Right atrium auricular region (tissue), 2 donors: ENCODE measurements around the gene GMEB2. TPM values are rescaled to one million over a fixed set of nuclear protein-coding genes. Genes with fewer than 3 reads are reported as not detected.
"Not testable (repeated sequence)": the region's sequence is repeated elsewhere in the genome, so short reads cannot be mapped to it uniquely, and the experiment has no call there.

Experiments used
- DNase-seq: peaks from one replicate; pipeline ENCODE4 v3.0.0-alpha.2; 2019; ENCODE audit warnings: low spot score
- H3K27ac ChIP-seq, 2 donors: fragments of 200-600 bp; sonication (generic); 1 replicate in 1 of 2; 2 replicates in 1 of 2; pipeline ENCODE4 v1.5.1; 2016 to 2019
- H3K27me3 ChIP-seq, 2 donors: fragments of 200-600 bp; sonication (generic); one replicate each; pipeline versions ENCODE4 v1.5.1 to v1.6.0; 2017 to 2019
- H3K36me3 ChIP-seq: fragments of 200-600 bp; sonication (generic); one replicate; pipeline ENCODE4 v1.5.1; 2016
- H3K4me1 ChIP-seq, 2 donors: fragments of 200-600 bp; sonication (generic); one replicate each; pipeline versions ENCODE4 v1.5.1 to v1.6.0; 2017 to 2019
- H3K4me3 ChIP-seq, 2 donors: fragments of 200-600 bp; sonication (generic); 1 replicate in 1 of 2; 2 replicates in 1 of 2; pipeline ENCODE4 v1.5.1; 2017 to 2019; ENCODE audit warnings: mild to moderate bottlenecking in 1 of 2, moderate library complexity in 1 of 2
- H3K9me3 ChIP-seq, 2 donors: fragments of 200-600 bp; sonication (generic); one replicate each; pipeline ENCODE4 v1.5.1; 2019
- total RNA-seq, 2 donors: library from RNA; depleted of rRNA; stranded (reverse); fragments of >200 nt; gene quantifications; one replicate each; pipeline ENCODE4 v1.1.0, GENCODE V29; 2016
- TF ChIP-seq, protein P1 (sequence below), 2 donors: fragments of 200-600 bp; sonication (generic); IDR thresholded peaks; one replicate each; pipeline ENCODE4 v1.5.1; 2019; ENCODE audit warnings: antibody characterized with exemption in 2 of 2

The GMEB2 gene
- total RNA-seq, 2 donors from 2014 or later, result 5.8 to 9.4 TPM

DNA sequence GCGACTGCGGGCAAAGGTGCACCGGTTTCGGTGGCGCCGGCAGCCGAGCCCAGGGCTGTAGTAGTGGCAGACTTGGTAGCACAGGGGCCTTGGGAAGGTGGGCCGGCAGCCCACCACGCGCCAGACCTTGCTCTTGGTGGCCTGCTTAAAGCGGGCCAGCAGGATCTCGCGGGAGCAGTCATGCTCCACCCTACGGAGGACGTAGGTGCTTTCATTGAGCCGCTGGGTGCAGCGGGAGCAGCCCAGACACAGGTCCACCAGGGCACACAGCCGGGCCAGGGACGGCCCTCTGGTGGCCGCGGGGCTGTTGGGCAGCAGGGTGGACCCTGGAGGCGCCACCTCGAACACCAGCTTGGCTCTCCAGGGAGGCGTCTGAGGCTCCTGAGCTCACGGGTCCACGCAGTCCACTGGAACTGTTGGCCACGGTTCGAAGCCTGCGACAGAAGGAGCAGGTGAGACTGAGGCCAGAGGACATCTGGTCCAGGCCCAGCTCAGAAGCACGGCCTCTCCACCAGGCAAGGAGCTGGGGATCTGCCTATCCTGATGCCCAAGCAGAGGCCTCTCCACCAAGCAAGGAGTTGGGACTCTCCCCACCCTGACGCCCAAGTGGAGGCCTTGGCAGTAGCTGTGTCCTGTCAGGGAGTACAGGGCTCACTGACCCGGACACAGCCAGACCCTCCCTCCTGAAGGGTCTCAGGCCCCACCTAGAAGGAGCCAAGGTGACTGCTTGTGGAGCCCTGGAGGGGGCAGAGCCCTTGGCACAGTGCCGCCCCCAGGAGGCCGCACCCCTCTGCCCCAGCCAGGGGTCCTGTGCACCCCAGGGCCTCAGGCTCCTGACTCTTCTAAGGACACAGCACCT, 53.9 kb downstream of the GMEB2 start:
- no peaks in the 10 kb centered on the region for H3K27me3 ChIP-seq
- DNase-seq, result no peak
- peaks cover 9% of the 10 kb centered on the region for H3K36me3 ChIP-seq
- peak overlapping the region; percentile 86 to 95 for H3K4me3 ChIP-seq
- TF ChIP-seq, protein P1, sequence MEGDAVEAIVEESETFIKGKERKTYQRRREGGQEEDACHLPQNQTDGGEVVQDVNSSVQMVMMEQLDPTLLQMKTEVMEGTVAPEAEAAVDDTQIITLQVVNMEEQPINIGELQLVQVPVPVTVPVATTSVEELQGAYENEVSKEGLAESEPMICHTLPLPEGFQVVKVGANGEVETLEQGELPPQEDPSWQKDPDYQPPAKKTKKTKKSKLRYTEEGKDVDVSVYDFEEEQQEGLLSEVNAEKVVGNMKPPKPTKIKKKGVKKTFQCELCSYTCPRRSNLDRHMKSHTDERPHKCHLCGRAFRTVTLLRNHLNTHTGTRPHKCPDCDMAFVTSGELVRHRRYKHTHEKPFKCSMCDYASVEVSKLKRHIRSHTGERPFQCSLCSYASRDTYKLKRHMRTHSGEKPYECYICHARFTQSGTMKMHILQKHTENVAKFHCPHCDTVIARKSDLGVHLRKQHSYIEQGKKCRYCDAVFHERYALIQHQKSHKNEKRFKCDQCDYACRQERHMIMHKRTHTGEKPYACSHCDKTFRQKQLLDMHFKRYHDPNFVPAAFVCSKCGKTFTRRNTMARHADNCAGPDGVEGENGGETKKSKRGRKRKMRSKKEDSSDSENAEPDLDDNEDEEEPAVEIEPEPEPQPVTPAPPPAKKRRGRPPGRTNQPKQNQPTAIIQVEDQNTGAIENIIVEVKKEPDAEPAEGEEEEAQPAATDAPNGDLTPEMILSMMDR (IDR thresholded peaks at IDR 0.05), result no peak
- H3K4me1 ChIP-seq, result peaks cover 0 to 25% of the 10 kb centered on the region in 2 donors
- no peaks in the 10 kb centered on the region for H3K9me3 ChIP-seq
- peak overlapping the region; percentile 82 to 91 for H3K27ac ChIP-seq

DNA sequence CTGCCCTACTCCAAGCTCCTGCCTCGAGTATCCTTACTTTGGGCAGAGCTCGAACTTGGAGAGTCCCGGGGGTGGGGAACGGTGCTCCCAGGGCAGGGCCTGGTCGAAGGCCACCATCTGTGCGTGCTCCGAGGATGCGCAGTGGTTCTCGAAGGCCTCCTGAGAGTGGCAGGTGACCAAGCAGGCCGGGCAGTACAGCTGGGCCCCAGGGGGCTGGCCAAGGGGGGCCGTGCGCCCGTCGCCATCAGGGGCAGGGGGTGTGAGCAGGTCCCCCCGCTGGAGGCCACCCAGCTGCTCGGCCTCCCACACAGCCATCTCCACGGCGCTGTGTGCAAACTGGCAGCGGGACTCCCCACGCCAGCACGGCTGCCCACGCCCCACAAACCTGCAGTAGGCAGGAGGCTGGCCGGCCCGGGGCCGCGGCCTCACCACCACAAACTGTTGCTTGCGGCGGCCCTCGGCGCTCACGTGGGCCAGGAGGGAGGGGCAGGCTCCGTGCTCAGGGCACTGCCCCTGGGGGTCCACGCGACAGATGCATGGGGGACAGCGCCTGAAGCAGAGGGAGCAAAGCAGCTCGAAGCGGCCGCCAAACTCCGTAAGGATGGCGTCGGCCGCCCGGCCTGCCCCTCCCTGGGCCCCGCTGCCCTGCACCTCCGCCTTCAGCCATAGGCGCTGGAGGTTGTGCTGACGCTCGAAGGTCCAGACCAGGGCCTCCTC, 54.7 kb downstream of the GMEB2 start:
- peaks cover 9% of the 10 kb centered on the region for H3K36me3 ChIP-seq
- peaks cover 0 to 25% of the 10 kb centered on the region in 2 donors for H3K4me1 ChIP-seq
- TF ChIP-seq, protein P1 (IDR thresholded peaks at IDR 0.05), result no peak
- H3K27ac ChIP-seq, result no peak overlapping the region
- no peak overlapping the region for H3K4me3 ChIP-seq
- no peak for DNase-seq
- H3K9me3 ChIP-seq, result no peaks in the 10 kb centered on the region
- no peaks in the 10 kb centered on the region for H3K27me3 ChIP-seq

DNA sequence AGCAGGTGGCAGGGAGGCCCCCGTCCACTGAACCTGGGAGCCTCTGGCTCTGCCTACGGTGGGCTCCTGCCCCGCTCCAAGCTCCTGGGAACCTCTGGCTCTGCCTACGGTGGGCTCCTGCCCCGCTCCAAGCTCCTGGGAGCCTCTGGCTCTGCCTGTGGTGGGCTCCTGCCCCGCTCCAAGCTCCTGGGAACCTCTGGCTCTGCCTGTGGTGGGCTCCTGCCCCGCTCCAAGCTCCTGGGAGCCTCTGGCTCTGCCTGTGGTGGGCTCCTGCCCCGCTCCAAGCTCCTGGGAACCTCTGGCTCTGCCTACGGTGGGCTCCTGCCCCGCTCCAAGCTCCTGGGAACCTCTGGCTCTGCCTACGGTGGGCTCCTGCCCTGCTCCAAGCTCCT, 55.8 kb downstream of the GMEB2 start:
- not testable (repeated sequence) for H3K4me3 ChIP-seq, H3K9me3 ChIP-seq, H3K27ac ChIP-seq, H3K36me3 ChIP-seq, DNase-seq, H3K27me3 ChIP-seq
- H3K4me1 ChIP-seq, result peaks cover 0 to 25% of the 10 kb centered on the region in 2 donors

DNA sequence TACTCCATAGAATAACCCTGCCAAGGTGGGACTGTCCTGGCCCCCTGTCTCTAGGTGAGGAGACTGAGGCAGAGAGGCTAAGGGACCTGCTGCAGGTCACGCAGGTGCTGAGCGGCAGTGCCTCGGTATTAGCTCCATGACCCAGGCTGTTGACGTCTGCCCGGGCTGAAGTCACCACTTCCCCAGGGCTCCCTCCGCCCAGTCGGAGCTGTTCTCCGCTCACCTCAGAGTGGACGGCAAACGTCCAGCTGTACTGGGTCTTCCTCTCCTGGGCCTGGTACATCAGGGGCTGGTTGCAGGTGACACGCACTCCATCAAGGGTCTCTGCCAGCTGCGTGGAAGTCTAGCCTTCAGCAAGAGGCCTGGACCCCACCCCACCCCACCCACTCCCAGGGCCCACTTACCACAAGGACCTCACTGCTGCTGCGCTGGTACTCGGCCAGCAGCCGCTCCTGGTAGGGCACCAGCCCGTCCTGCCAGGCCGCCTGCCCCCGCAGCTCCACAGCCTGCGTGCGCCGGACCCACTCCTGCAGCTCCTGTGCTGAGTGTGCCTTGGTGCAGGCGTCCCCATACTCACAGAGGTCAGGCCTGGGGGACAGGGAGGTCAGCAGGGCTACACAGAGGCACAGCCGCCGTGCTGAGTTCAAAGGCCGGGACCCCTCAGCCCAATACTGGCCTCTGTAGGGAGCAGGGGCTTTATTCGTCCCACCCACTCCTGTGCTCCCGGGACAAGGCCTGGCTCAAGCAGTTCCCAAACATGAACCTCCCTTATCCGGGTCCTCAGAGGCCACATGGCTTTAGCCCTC, 56.4 kb downstream of the GMEB2 start:
- H3K36me3 ChIP-seq, result peaks cover 13% of the 10 kb centered on the region
- no peak overlapping the region for H3K27ac ChIP-seq
- H3K4me3 ChIP-seq, result no peak overlapping the region
- peaks cover 0 to 25% of the 10 kb centered on the region in 2 donors for H3K4me1 ChIP-seq
- no peaks in the 10 kb centered on the region for H3K9me3 ChIP-seq
- H3K27me3 ChIP-seq, result no peaks in the 10 kb centered on the region
- DNase-seq, result no peak
- TF ChIP-seq, protein P1 (IDR thresholded peaks at IDR 0.05), result no peak

DNA sequence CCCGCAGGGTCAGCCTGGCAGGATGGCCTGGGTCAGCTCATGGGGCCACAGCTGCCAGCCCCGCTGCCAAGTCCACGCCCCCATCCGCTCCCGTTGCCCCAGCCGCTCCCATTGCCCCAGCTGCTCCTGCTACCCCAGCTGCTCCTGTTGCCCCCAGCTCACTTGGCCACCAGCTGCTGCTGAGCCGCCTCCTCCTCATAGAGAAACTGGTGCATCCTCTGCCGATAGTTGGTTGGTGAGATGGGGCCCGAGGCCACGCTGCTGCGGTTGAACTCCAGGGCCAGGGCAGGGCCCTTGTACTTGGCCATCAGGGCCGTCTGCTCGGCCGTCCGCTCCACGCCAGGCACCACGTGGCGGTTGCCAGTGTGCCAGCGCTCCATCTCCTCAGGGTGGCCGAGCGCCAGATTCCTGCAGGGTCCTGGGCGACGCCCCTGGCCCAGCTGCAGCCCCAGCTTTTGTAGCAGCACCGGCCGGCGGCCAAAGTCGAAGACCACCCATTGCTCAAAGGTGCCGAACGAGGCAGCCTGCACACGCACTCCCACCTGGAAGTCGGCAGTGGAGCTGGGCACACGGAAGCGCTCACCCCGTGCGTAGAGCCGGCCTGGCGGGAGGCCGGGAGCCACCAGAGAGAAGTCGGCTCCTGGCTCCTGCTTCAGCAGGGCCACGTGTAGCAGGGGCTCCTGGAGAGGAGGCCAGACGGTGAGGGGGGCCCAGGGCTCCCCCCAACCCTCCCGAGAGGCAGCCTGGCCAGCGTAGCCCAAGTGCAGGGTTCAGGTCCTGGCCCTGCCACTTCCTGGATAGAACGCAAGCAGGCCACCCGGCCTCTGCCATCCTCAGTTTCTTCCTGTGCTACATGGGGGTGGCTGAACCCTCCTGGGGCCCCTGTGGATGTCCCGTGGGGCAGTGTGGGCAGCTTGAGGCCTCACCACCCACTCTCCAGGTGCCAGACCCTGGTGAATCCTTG, 57.6 kb downstream of the GMEB2 start:
- Histone ChIP-seq H3K36me3 (peaks cover 25% of the 10 kb centered on the region), H3K4me3 (no peak overlapping the region), H3K4me1 (peaks cover 0 to 14% of the 10 kb centered on the region in 2 donors), H3K27ac (no peak overlapping the region), H3K9me3 (no peaks in the 10 kb centered on the region), H3K27me3 (no peaks in the 10 kb centered on the region)
- no peak for DNase-seq
- TF ChIP-seq, protein P1 (IDR thresholded peaks at IDR 0.05), result no peak
